Nucleus accumbens (tissue), 56 donors: Measurements from ENCODE around the gene ZNF316.

Source experiments
- DNase-seq, 56 donors: peaks; one replicate each; lab custom pipeline; 2025; lab: John Stamatoyannopoulos, UW

ZNF316 gene

GRCh38 chr7:6643915-6644625, 7.0 kb downstream of the ZNF316 start:
- no peak for DNase-seq

GRCh38 chr7:6644728-6645127, 7.6 kb downstream of the ZNF316 start:
- DNase-seq = no peak

GRCh38 chr7:6646465-6646864, 9.3 kb downstream of the ZNF316 start:
- no peak for DNase-seq

DNA sequence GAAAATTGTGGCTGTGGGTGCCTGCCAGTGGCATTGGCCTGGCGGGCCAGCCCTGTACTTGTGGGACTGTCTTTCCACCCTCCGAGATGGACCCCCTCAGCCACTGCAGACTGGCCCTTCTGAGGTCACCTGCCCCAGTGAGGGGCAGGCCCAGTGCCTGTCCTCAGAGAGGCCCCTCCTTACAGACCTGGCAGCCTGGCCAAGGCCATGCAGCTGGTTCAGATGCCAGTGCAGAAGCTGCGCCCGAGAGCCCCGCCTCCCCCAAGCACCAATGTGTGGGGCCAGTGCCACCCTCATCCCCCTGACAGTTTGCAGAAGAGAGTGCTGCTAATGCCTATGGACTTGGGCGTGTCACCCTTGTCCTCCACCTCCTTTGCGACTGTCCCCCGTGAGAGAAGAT, 10.0 kb downstream of the ZNF316 start:
- DNase-seq = no peak

DNA sequence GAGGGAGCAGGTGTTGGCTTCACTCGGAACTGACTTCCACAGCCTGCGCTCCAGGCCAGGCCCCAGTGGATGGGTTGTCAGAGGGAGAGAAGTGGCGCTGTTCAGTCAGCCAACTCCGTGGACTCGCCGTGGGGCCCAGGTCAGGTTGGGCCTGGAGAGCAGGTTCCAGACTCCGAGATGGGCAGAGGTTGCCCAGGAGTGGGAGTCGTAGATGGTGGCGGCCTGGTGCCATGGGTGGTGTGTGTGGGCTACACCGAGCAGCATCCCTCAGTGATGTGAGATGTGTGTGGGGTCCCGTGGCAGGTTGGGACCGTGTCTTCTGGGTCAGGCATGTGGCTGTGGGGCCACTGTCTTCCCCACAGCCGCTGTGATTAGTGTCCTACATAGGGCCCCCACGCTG, 10.4 kb downstream of the ZNF316 start:
- no peak for DNase-seq

GRCh38 chr7:6648066-6648814, 11.1 kb downstream of the ZNF316 start:
- no peak for DNase-seq

DNA sequence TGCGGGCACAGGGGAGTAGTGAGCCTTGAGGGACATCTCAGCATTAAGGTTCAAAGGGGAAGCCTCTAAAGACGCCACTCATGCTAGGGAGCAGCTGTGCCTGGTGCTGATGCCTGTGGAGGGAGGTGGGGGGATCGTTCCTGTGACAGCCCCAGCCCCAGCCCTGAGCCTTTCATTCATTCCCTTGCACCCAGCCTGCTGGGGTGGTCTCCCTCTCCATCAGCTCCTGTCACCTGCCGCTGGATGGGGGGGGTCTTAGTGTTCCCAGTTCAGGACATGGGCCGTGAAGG, 11.6 kb downstream of the ZNF316 start:
- no peak for DNase-seq

- no peak for DNase-seq
These were observed 12.3 kb downstream of the ZNF316 start for GRCh38 chr7:6649241-6649961.

GRCh38 chr7:6650086-6650485, 13.0 kb downstream of the ZNF316 start:
- no peak for DNase-seq

DNA sequence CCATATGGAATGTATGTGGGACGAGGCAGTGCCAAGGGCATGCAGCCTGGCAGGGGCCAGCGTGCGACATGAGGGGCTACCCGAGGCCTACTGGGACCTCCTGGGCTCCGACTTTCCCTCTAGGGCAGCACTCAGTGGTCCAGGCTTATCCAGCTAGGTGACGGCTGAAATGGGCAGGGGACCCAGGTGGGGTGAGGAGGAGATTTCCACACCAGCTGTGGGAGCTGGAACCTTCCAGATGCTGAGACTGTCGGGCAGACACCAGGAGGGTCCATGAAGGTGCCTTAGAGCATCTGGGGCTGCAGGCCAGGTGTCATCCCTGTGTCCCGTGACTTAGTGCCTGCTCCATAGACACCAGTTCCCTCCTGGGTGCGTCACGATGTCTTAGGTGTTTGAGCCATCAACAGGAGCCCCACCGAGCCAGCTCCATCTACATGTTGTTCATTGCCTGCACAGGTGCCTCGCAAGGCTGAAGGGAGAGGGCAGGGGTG, 13.4 kb downstream of the ZNF316 start:
- no peak for DNase-seq

GRCh38 chr7:6651851-6652445, 14.8 kb downstream of the ZNF316 start:
- no peak for DNase-seq

DNA sequence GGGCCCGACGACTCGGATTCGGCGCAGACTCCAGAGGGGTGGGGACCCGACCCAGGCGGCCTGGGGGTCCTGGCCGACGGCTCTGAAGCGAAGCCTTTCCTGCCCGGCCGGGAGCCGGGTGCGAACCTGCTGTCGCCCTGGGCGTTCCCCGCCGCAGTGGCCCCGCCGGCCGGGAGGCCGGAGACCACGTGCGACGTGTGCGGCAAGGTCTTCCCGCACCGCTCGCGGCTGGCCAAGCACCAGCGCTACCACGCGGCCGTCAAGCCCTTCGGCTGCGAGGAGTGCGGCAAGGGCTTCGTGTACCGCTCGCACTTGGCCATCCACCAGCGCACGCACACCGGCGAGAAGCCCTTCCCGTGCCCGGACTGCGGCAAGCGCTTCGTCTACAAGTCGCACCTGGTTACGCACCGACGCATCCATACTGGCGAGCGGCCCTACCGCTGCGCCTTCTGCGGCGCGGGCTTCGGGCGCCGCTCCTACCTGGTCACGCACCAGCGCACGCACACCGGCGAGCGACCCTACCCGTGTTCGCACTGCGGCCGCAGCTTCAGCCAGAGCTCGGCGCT, 15.4 kb downstream of the ZNF316 start:
- DNase-seq = no peak

DNA sequence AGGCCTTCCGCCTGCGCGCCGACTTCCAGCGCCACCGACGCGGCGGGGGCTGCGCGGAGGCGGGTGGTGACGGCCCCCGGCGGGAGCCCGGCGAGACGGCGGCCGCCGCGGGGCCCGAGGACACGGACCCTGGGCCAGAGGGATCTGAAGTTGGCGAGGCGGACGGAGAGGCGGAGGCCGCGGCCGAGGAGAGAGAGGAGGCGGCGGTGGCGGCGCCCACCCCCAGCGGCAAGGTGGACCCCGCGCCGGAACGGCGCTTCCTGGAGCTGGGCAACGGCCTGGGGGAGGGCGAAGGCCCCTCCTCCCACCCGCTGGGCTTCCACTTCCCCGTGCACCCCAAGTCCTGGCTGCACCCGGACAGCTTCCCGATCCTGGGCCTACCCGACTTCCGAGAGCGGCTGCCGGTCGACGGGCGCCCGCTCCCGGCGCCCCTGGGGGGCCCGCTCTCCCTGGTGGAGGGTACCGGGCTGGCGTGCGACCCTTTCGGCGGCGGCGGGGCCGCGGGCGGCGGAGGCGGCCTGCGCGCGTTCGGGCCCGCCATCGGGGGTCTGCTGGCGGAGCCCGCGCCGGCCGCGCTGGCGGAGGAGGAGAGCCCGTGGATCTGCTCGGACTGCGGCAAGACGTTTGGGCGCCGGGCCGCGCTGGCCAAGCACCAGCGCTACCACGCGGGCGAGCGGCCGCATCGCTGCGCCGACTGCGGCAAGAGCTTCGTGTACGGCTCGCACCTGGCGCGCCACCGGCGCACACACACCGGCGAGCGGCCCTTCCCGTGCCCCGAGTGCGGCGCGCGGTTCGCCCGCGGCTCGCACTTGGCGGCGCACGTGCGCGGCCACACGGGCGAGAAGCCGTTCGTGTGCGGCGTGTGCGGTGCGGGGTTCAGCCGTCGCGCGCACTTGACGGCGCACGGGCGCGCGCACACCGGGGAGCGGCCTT, 16.2 kb downstream of the ZNF316 start:
- DNase-seq = no peak

DNA sequence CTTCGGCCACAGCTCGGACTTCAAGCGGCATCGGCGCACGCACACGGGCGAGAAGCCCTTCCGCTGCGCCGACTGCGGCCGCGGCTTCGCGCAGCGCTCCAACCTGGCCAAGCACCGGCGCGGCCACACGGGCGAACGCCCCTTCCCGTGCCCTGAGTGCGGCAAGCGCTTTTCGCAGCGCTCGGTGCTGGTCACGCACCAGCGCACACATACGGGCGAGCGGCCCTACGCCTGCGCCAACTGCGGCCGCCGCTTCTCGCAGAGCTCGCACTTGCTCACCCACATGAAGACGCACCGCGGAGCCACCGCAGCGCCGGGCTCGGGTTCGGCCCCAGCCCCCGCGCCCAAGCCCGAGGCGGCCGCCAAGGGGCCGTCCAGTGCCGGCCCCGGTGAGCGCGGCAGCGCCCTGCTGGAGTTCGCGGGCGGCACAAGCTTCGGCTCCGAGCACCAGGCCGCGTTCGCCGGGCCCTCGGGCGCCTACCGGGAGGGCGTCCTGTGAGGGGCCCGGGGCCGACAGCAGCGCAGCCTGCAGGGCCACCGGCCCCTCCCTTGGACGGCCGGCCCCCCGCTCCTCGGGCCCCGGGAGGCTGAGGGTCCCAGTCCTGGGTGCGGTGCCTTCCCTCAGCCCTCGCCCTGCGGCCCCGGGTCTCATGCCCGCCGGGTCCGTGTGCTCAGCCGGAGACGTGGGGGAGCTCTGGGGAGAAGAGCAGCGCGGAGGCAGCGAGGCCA, 17.2 kb downstream of the ZNF316 start:
- no peak for DNase-seq

DNA sequence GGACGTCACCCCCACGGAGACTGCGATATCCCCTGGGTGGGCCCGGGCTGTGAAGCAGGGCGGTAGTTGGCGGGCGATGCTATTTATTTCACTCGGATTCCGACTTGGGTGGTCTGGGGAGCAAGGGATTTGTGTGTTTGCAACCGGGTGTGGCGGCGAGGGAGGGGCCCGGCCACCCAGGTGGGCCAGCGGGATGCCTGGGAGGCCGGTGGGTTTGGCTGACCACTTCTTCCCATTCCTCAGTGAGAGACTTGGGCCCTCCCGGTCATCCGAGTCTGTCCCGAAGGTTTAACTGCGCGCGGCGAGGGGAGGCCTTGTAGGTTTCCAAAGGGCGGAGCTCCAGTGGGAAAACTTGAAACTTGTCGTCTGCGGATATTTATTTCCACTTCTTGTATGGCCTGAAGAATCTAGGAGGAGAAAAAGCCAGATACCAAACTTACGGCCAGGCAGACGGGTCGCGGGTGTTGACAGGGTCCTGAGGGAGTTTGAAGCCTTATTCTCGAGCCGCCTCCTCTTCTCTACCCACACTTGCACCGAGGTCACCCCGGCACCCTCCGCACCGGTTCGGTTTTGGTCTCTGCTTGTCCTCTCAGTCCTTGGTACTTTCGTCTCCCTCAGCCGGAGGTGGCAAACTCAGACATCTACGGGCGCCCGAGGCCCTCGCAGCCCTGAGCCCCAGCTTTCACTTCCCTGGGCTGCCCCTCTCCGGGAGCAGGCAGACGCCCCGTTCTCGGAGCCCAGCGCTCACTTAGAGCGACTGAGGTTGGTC, 17.9 kb downstream of the ZNF316 start:
- no peak for DNase-seq

DNA sequence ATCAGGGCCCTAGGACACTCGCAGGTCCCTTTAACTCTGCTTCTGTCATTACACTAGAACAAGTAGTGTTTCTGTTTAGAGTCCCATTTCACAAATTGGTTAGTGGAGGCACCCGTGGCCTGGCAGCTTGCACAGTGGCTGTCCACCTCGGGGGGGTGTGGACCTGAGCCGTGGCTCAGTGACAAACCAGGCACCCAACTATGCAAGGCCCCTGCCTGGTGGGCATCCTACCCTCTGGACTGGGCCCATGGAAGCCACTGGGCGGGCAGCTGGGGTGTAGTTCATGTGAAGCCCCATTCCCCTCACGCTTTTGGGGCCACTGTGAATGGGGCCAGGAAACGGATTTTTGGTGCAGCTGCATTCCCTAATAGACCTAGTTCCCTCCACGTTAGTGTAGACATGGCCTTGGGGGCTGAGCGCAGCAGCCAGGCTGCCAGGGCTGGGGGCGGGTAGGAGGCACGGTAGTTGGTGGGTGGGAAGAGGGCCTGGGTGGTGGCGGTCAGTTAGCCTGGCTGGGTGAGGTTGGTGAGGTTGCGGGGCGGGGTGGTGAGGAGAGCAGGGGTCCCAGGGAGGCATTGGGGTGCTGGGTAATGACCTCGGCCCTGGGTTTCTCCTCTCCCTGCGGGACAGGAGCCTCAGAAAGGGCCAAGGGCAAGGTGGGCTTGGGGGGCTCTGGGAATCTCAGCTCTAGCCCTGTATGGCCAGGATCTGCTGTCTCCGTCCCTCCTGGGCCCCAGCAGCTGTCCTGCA, 18.7 kb downstream of the ZNF316 start:
- DNase-seq = no peak

DNA sequence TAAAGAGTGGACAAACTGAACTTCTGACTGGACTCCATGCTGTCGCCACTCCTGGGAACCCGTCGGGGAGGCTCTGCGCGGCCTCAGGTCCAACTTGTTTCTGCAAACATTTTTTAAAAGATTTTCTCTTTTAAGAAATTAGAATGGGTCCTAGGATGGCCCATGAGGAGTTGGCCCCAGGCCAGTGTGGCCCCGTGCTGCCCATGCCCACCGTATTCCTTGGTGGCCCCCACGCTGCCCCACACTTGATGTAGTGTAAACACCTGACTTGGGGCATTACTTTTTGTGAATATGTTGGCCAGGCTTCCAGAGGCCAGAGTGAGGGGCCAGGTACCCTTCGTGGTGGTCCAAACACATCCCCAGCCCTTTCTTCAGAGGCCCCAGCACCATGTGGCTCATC, 19.3 kb downstream of the ZNF316 start:
- DNase-seq = no peak
